ENCODE measurements around the gene HBEGF.

The HBEGF gene

DNA sequence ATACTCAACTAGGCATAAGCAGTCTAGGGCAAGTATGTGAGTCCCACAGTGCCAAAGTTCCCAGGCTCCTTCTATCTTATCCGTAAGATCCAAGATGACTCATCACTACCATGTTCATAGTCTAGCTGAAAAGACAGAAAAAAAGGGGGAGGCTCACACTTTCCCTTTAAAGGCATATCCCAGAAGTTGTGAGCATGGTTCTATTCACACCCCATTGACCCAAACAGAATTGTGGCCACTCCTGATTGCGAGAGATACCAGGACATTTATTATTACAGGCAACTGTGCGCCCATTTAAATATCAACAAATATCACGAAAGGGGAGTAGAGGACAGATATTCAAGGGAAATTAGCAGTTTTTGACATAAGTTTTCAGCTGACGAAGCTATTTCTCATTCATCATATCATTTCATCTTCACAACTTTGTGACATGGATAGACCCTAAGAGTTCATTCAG, 35.4 kb downstream of the HBEGF start:
- no peak overlapping the region for H3K14ac ChIP-seq (ENCODE audit: low read length in 2 of 2)
- WGBS: 45% methylated on average over 3 of the region's 5 CpGs
- H3K4me2 ChIP-seq (ENCODE audit: low read length, poor library complexity, severe bottlenecking): no peak overlapping the region
- H2AFZ ChIP-seq (ENCODE audit: low read depth, low read length): no peak overlapping the region
- no peak overlapping the region for H3K9ac ChIP-seq (ENCODE audit: low read length)
- H2BK120ac ChIP-seq (ENCODE audit: low read depth, low read length): no peak overlapping the region
- H2AK5ac ChIP-seq (ENCODE audit: low read length, severe bottlenecking): no peak overlapping the region
- no peak overlapping the region for H2BK5ac ChIP-seq (ENCODE audit: low read depth, low read length, poor library complexity, severe bottlenecking)
- H3K23ac ChIP-seq (ENCODE audit: low read length in 2 of 2): no peak overlapping the region
- H3K27ac ChIP-seq (ENCODE audit: low read length, poor library complexity, severe bottlenecking): peak overlapping the region; percentile 21
- H4K91ac ChIP-seq (ENCODE audit: low read length): no peak overlapping the region
- H3K4ac ChIP-seq (ENCODE audit: low read depth in 1 of 2, low read length in 2 of 2): no peak overlapping the region
- DNase-seq: peak; percentile 96
- no peaks in the 10 kb centered on the region for H3K9me3 ChIP-seq (ENCODE audit: control insufficient read depth, low read length)
- no peak overlapping the region for H4K8ac ChIP-seq (ENCODE audit: low read length)
- H3K79me1 ChIP-seq (replicated peaks; ENCODE audit: low read length, poor library complexity, severe bottlenecking): no peaks in the 10 kb centered on the region
- H3K4me1 ChIP-seq (ENCODE audit: control insufficient read depth, insufficient read depth, low read depth, low read length): peaks cover 11% of the 10 kb centered on the region
- H3K36me3 ChIP-seq (ENCODE audit: control insufficient read depth in 1 of 2, insufficient read depth in 2 of 2, low read depth in 1 of 2, low read length in 2 of 2): no peaks in the 10 kb centered on the region
- H2BK15ac ChIP-seq (ENCODE audit: low read depth, poor library complexity, severe bottlenecking): no peak overlapping the region
- no peaks in the 10 kb centered on the region for H3K27me3 ChIP-seq (ENCODE audit: control insufficient read depth in 1 of 2, insufficient read depth in 1 of 2, low read length in 2 of 2)
- no peak overlapping the region for H2BK12ac ChIP-seq (ENCODE audit: low read length in 2 of 2)
- H3K18ac ChIP-seq (ENCODE audit: low read depth in 1 of 2, low read length in 2 of 2): no peak overlapping the region
- no peak overlapping the region for H3K4me3 ChIP-seq (ENCODE audit: insufficient read depth in 1 of 2, low read depth in 1 of 2, low read length in 2 of 2)

DNA sequence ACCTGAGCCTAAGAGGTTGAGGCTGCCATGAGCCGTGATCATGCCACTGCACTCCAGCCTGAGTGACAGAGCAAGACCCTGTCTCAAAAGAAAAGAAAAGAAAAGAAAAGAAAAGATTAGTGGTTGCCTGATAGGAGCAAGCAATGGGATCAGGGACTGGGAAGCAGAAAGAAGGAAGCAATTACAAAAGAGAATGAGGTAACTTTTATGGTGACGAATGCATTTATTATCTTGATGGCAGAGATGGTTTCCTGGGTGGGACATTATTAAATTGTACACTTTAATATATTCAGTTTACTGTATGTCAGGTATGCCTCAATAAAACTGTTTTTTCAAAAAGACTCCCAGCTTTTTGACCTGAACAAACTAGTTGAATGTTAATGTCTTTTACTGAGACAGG, 36.0 kb downstream of the HBEGF start:
- 97% methylated on average over 1 of the region's 2 CpGs for WGBS

DNA sequence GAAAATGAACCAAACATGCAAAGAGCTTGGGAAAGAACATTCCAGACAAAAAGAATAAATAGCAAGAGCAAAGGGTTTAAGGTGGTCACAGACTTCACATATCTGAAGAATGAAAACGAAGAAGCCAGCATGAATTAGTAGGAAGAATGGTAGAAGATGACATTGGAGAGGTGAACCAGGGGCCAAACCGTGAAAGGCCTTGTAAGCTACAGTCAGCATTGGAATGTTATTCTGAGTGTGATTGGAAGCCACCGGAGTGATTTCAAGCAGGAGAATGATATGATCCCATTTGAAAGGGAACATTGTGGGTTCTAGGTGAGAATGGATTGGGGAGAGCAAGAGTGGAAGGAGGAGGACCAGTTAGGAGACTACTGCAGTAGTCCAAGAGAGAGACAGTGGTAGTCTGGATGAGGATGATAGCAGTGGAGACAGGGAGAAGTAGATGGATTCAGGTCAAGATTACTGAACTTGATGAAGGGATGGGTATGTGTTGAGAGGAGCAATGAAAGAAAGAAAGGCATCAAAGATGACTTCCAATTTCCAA, 36.6 kb downstream of the HBEGF start:
- no peak overlapping the region for H3K4me3 ChIP-seq (ENCODE audit: insufficient read depth in 1 of 2, low read depth in 1 of 2, low read length in 2 of 2)
- peak overlapping the region in 1 of 2 experiments; percentile 59 for H2BK12ac ChIP-seq (ENCODE audit: low read length in 2 of 2)
- no peak overlapping the region for H4K91ac ChIP-seq (ENCODE audit: low read length)
- H3K9me3 ChIP-seq (ENCODE audit: control insufficient read depth, low read length): no peaks in the 10 kb centered on the region
- no peaks in the 10 kb centered on the region for H3K27me3 ChIP-seq (ENCODE audit: control insufficient read depth in 1 of 2, insufficient read depth in 1 of 2, low read length in 2 of 2)
- H2BK5ac ChIP-seq (ENCODE audit: low read depth, low read length, poor library complexity, severe bottlenecking): no peak overlapping the region
- H2BK15ac ChIP-seq (ENCODE audit: low read depth, poor library complexity, severe bottlenecking): no peak overlapping the region
- no peak overlapping the region for H3K23ac ChIP-seq (ENCODE audit: low read length in 2 of 2)
- H3K4me2 ChIP-seq (ENCODE audit: low read length, poor library complexity, severe bottlenecking): no peak overlapping the region
- no peak overlapping the region for H3K14ac ChIP-seq (ENCODE audit: low read length in 2 of 2)
- no peak overlapping the region for H3K27ac ChIP-seq (ENCODE audit: low read length, poor library complexity, severe bottlenecking)
- no peak overlapping the region for H2AK5ac ChIP-seq (ENCODE audit: low read length, severe bottlenecking)
- H3K36me3 ChIP-seq (ENCODE audit: control insufficient read depth in 1 of 2, insufficient read depth in 2 of 2, low read depth in 1 of 2, low read length in 2 of 2): no peaks in the 10 kb centered on the region
- no peaks in the 10 kb centered on the region for H3K79me1 ChIP-seq (replicated peaks; ENCODE audit: low read length, poor library complexity, severe bottlenecking)
- no peak overlapping the region for H3K4ac ChIP-seq (ENCODE audit: low read depth in 1 of 2, low read length in 2 of 2)
- H4K8ac ChIP-seq (ENCODE audit: low read length): no peak overlapping the region
- no peak overlapping the region for H3K9ac ChIP-seq (ENCODE audit: low read length)
- no peak overlapping the region for H3K18ac ChIP-seq (ENCODE audit: low read depth in 1 of 2, low read length in 2 of 2)
- DNase-seq: no peak
- WGBS: 94% methylated on average over 3 of the region's 3 CpGs
- no peak overlapping the region for H2AFZ ChIP-seq (ENCODE audit: low read depth, low read length)
- H3K4me1 ChIP-seq (ENCODE audit: control insufficient read depth, insufficient read depth, low read depth, low read length): peaks cover 11% of the 10 kb centered on the region
- H2BK120ac ChIP-seq (ENCODE audit: low read depth, low read length): no peak overlapping the region

More for the DNA sequence above, 36.0 kb downstream of the HBEGF start:
- Histone ChIP-seq H2BK5ac (ENCODE audit: low read depth, low read length, poor library complexity, severe bottlenecking) (no peak overlapping the region), H3K18ac (ENCODE audit: low read depth in 1 of 2, low read length in 2 of 2) (no peak overlapping the region), H3K27ac (ENCODE audit: low read length, poor library complexity, severe bottlenecking) (peak overlapping the region; percentile 21), H3K4me1 (ENCODE audit: control insufficient read depth, insufficient read depth, low read depth, low read length) (peaks cover 11% of the 10 kb centered on the region), H4K91ac (ENCODE audit: low read length) (no peak overlapping the region), H2AK5ac (ENCODE audit: low read length, severe bottlenecking) (no peak overlapping the region), H3K9me3 (ENCODE audit: control insufficient read depth, low read length) (no peaks in the 10 kb centered on the region), H3K4me2 (ENCODE audit: low read length, poor library complexity, severe bottlenecking) (no peak overlapping the region), H3K4ac (ENCODE audit: low read depth in 1 of 2, low read length in 2 of 2) (no peak overlapping the region), H3K14ac (ENCODE audit: low read length in 2 of 2) (no peak overlapping the region), H3K23ac (ENCODE audit: low read length in 2 of 2) (no peak overlapping the region), H2BK15ac (ENCODE audit: low read depth, poor library complexity, severe bottlenecking) (no peak overlapping the region), H2BK12ac (ENCODE audit: low read length in 2 of 2) (no peak overlapping the region), H4K8ac (ENCODE audit: low read length) (no peak overlapping the region), H3K79me1 (replicated peaks; ENCODE audit: low read length, poor library complexity, severe bottlenecking) (no peaks in the 10 kb centered on the region), H3K4me3 (ENCODE audit: insufficient read depth in 1 of 2, low read depth in 1 of 2, low read length in 2 of 2) (no peak overlapping the region), H3K9ac (ENCODE audit: low read length) (no peak overlapping the region), H3K27me3 (ENCODE audit: control insufficient read depth in 1 of 2, insufficient read depth in 1 of 2, low read length in 2 of 2) (no peaks in the 10 kb centered on the region), H2AFZ (ENCODE audit: low read depth, low read length) (no peak overlapping the region), H2BK120ac (ENCODE audit: low read depth, low read length) (no peak overlapping the region), H3K36me3 (ENCODE audit: control insufficient read depth in 1 of 2, insufficient read depth in 2 of 2, low read depth in 1 of 2, low read length in 2 of 2) (no peaks in the 10 kb centered on the region)
- peak; percentile 62 for DNase-seq

DNA sequence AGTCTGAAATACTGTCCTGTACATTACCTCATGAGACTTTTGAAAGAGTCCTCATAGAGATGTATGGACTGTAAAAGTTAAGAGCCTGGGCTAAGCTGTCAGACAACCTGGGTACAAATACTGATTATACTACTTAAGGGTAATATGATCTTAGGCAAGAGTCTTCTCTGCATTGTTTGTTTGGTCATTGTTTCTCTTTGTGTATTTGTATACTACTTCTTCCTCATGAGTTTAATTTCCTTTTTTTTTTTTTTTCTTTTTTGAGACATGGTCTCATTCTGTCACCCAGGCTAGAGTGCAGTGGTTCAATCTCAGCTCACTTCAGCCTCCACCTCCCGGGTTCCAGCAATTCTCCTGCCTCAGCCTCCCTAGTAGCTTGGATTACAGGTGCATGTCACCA, 40.9 kb downstream of the HBEGF start:
- 86% methylated on average over 1 of the region's 1 CpG for WGBS
- no peak overlapping the region for H2BK5ac ChIP-seq (ENCODE audit: low read depth, low read length, poor library complexity, severe bottlenecking)

More for the DNA sequence above, 40.9 kb downstream of the HBEGF start:
- no peak overlapping the region for H4K91ac ChIP-seq (ENCODE audit: low read length)
- no peak for DNase-seq
- no peak overlapping the region for H3K14ac ChIP-seq (ENCODE audit: low read length in 2 of 2)
- H3K27ac ChIP-seq (ENCODE audit: low read length, poor library complexity, severe bottlenecking): no peak overlapping the region
- no peak overlapping the region for H3K4me2 ChIP-seq (ENCODE audit: low read length, poor library complexity, severe bottlenecking)
- no peaks in the 10 kb centered on the region for H3K79me1 ChIP-seq (replicated peaks; ENCODE audit: low read length, poor library complexity, severe bottlenecking)
- H3K9ac ChIP-seq (ENCODE audit: low read length): no peak overlapping the region
- H3K27me3 ChIP-seq (ENCODE audit: control insufficient read depth in 1 of 2, insufficient read depth in 1 of 2, low read length in 2 of 2): no peaks in the 10 kb centered on the region
- no peak overlapping the region for H2BK15ac ChIP-seq (ENCODE audit: low read depth, poor library complexity, severe bottlenecking)
- no peak overlapping the region for H2AFZ ChIP-seq (ENCODE audit: low read depth, low read length)
- no peak overlapping the region for H2AK5ac ChIP-seq (ENCODE audit: low read length, severe bottlenecking)
- no peak overlapping the region for H4K8ac ChIP-seq (ENCODE audit: low read length)
- no peaks in the 10 kb centered on the region for H3K4me1 ChIP-seq (ENCODE audit: control insufficient read depth, insufficient read depth, low read depth, low read length)
- no peak overlapping the region for H3K4ac ChIP-seq (ENCODE audit: low read depth in 1 of 2, low read length in 2 of 2)
- H3K18ac ChIP-seq (ENCODE audit: low read depth in 1 of 2, low read length in 2 of 2): no peak overlapping the region
- H2BK120ac ChIP-seq (ENCODE audit: low read depth, low read length): no peak overlapping the region
- no peak overlapping the region for H3K4me3 ChIP-seq (ENCODE audit: insufficient read depth in 1 of 2, low read depth in 1 of 2, low read length in 2 of 2)
- H3K9me3 ChIP-seq (ENCODE audit: control insufficient read depth, low read length): no peaks in the 10 kb centered on the region
- H3K23ac ChIP-seq (ENCODE audit: low read length in 2 of 2): no peak overlapping the region
- H3K36me3 ChIP-seq (ENCODE audit: control insufficient read depth in 1 of 2, insufficient read depth in 2 of 2, low read depth in 1 of 2, low read length in 2 of 2): no peaks in the 10 kb centered on the region
- no peak overlapping the region for H2BK12ac ChIP-seq (ENCODE audit: low read length in 2 of 2)
